H9 (cell line): Measurements from ENCODE around the gene UBE4B. TPM values are rescaled to one million over a fixed set of nuclear protein-coding genes. Genes with fewer than 3 reads are reported as not detected.
A peak's percentile ranks its signal among the peaks of the same experiment; 100 is the strongest.

Source experiments
- DNase-seq: peaks from one replicate; pipeline ENCODE4 v3.0.0-alpha.2; 2017
- H2AFZ ChIP-seq: one replicate; pipeline ENCODE4 v1.6.1; 2013; ENCODE audit warnings: mild to moderate bottlenecking, low read length, control low read depth, moderate library complexity
- H2AK5ac ChIP-seq: 2 replicates; pipeline ENCODE4 v1.6.1; 2013; ENCODE audit warnings: low read length, control low read depth, mixed read lengths; ENCODE audit not compliant: insufficient read length
- H2BK120ac ChIP-seq: one replicate; pipeline ENCODE4 v1.6.1; 2013; ENCODE audit warnings: low read depth, mild to moderate bottlenecking, low read length, control low read depth, inconsistent platforms; ENCODE audit not compliant: poor library complexity, severe bottlenecking
- H2BK12ac ChIP-seq: 2 replicates; pipeline ENCODE4 v1.6.1; 2013; ENCODE audit warnings: low read length, control low read depth, mixed read lengths, low read depth; ENCODE audit not compliant: insufficient read length
- H2BK15ac ChIP-seq: 2 replicates; pipeline ENCODE4 v1.6.1; 2013; ENCODE audit warnings: low read depth, low read length, control low read depth
- H2BK20ac ChIP-seq: one replicate; pipeline ENCODE4 v1.6.1; 2013; ENCODE audit warnings: low read depth, mild to moderate bottlenecking, low read length, control low read depth, inconsistent platforms; ENCODE audit not compliant: poor library complexity, severe bottlenecking
- H2BK5ac ChIP-seq: 2 replicates; pipeline ENCODE4 v1.6.1; 2013; ENCODE audit warnings: low read length, control low read depth, mixed read lengths; ENCODE audit not compliant: insufficient read length
- H3K14ac ChIP-seq: 2 replicates; pipeline ENCODE4 v1.6.1; 2013; ENCODE audit warnings: low read length, control low read depth; ENCODE audit not compliant: insufficient read depth
- H3K18ac ChIP-seq: 2 replicates; pipeline ENCODE4 v1.6.1; 2013; ENCODE audit warnings: low read depth, mild to moderate bottlenecking, mixed read lengths, low read length, control low read depth; ENCODE audit not compliant: insufficient read length
- H3K23ac ChIP-seq: 2 replicates; pipeline ENCODE4 v1.6.1; 2013; ENCODE audit warnings: low read length, control low read depth, mixed read lengths, low read depth; ENCODE audit not compliant: insufficient read length
- H3K23me2 ChIP-seq: 2 replicates; pipeline ENCODE4 v1.6.1; 2013; ENCODE audit warnings: low read depth, mild to moderate bottlenecking, mixed read lengths, low read length, control low read depth; ENCODE audit not compliant: insufficient read length, poor library complexity, severe bottlenecking
- H3K27ac ChIP-seq: 2 replicates; pipeline ENCODE4 v1.5.1; 2013; ENCODE audit warnings: low read length, control low read depth, mixed read lengths, low read depth; ENCODE audit not compliant: insufficient read length
- H3K27me3 ChIP-seq: 2 replicates; pipeline ENCODE4 v1.6.1; 2013; ENCODE audit warnings: low read length, control low read depth, inconsistent platforms; ENCODE audit not compliant: insufficient read depth
- H3K4ac ChIP-seq: 2 replicates; pipeline ENCODE4 v1.6.1; 2013; ENCODE audit warnings: low read depth, mild to moderate bottlenecking, control low read depth, inconsistent platforms, low read length, moderate library complexity
- H3K4me1 ChIP-seq: 2 replicates; pipeline ENCODE4 v1.6.1; 2013; ENCODE audit warnings: low read length, control low read depth, inconsistent platforms; ENCODE audit not compliant: insufficient read depth
- H3K4me2 ChIP-seq: 2 replicates; pipeline ENCODE4 v1.6.1; 2013; ENCODE audit warnings: low read length, control low read depth, mixed read lengths; ENCODE audit not compliant: insufficient read length, insufficient read depth
- H3K56ac ChIP-seq: 2 replicates; pipeline ENCODE4 v1.6.1; 2013; ENCODE audit warnings: low read depth, mild to moderate bottlenecking, mixed read lengths, low read length, control low read depth; ENCODE audit not compliant: insufficient read length
- H3K79me1 ChIP-seq: 2 replicates; pipeline ENCODE4 v1.6.1; 2013; ENCODE audit warnings: low read depth, mild to moderate bottlenecking, moderate library complexity, low read length, control low read depth, inconsistent platforms; ENCODE audit not compliant: insufficient read depth, poor library complexity, severe bottlenecking
- H3K79me2 ChIP-seq: 2 replicates; pipeline ENCODE4 v1.6.1; 2013; ENCODE audit warnings: low read length, control low read depth, inconsistent platforms; ENCODE audit not compliant: insufficient read depth
- H3K9ac ChIP-seq: 2 replicates; pipeline ENCODE4 v1.6.1; 2013; ENCODE audit warnings: low read length, control low read depth, mixed read lengths; ENCODE audit not compliant: insufficient read length; ENCODE audit errors: extremely low read depth
- H3K9me3 ChIP-seq: one replicate; pipeline ENCODE4 v1.6.1; 2013; ENCODE audit warnings: low read depth, low read length, inconsistent platforms; ENCODE audit not compliant: control insufficient read depth
- H3T11ph ChIP-seq: one replicate; pipeline ENCODE4 v1.6.1; 2013; ENCODE audit warnings: mild to moderate bottlenecking, low read length, control low read depth, inconsistent platforms
- H4K20me1 ChIP-seq: one replicate; pipeline ENCODE4 v1.6.1; 2013; ENCODE audit not compliant: control insufficient read depth, insufficient read length, insufficient read depth
- H4K5ac ChIP-seq: 2 replicates; pipeline ENCODE4 v1.6.1; 2013; ENCODE audit warnings: low read depth, mild to moderate bottlenecking, mixed read lengths, low read length, control low read depth; ENCODE audit not compliant: insufficient read length
- H4K8ac ChIP-seq: replicated peaks from 2 replicates; pipeline ENCODE4 v1.6.1; 2013; ENCODE audit warnings: low read length, control low read depth, mixed read lengths, low read depth; ENCODE audit not compliant: insufficient read length
- H4K91ac ChIP-seq: 2 replicates; pipeline ENCODE4 v1.6.1; 2013; ENCODE audit warnings: low read depth, mild to moderate bottlenecking, moderate library complexity, mixed read lengths, low read length, control low read depth; ENCODE audit not compliant: insufficient read length
- H3K27ac Mint-ChIP-seq, 3 experiments: 2 replicates in 2 of 3; 3 replicates in 1 of 3; pipeline ENCODE4 v1.8.0; 2020 to 2021; ENCODE audit warnings: mixed read lengths in 3 of 3, mild to moderate bottlenecking in 1 of 3, moderate library complexity in 1 of 3
- H3K27me3 Mint-ChIP-seq: 2 replicates; pipeline ENCODE4 v1.8.0; 2021; ENCODE audit warnings: low read depth, mild to moderate bottlenecking, moderate library complexity, mixed read lengths
- H3K36me3 Mint-ChIP-seq, 3 experiments: 2 replicates in 2 of 3; 3 replicates in 1 of 3; pipeline ENCODE4 v1.8.0; 2020 to 2021; ENCODE audit warnings: low read depth in 3 of 3, mixed read lengths in 3 of 3; ENCODE audit not compliant: insufficient read depth in 1 of 3
- H3K4me1 Mint-ChIP-seq, 2 experiments: 2 replicates each; pipeline ENCODE4 v1.8.0; 2020; ENCODE audit warnings: mixed read lengths in 2 of 2
- H3K4me3 Mint-ChIP-seq, 2 experiments: 2 replicates in 1 of 2; 3 replicates in 1 of 2; pipeline ENCODE4 v1.8.0; 2020 to 2021; ENCODE audit warnings: mild to moderate bottlenecking in 2 of 2, mixed read lengths in 2 of 2, moderate library complexity in 1 of 2
- H3K9me3 Mint-ChIP-seq, 2 experiments: 2 replicates in 1 of 2; 3 replicates in 1 of 2; pipeline ENCODE4 v1.8.0; 2020; ENCODE audit warnings: mild to moderate bottlenecking in 2 of 2, mixed read lengths in 2 of 2, moderate library complexity in 1 of 2
- WGBS: extraction: QIAGEN DNeasy Blood & Tissue Kit; methylation state at CpG from one replicate; pipeline ENCODE4 v1.1.7; 2013; ENCODE audit warnings: missing lambda C conversion rate, low lambda C conversion rate, mixed read lengths; ENCODE audit not compliant: insufficient read length; ENCODE audit errors: extremely low coverage; 5-methylcytosine and 5-hydroxymethylcytosine counted together
- total RNA-seq: library from RNA; stranded (reverse); gene quantifications from 2 replicates; pipeline ENCODE4 v1.2.1, GENCODE V29; 2021
- TF ChIP-seq, protein P1 (sequence below): fragments of 200-600 bp; sonication (generic); conservative IDR thresholded peaks from 3 replicates; pipeline ENCODE4 v1.8.0; 2021; ENCODE audit warnings: antibody characterized with exemption, mild to moderate bottlenecking

Gene UBE4B
- total RNA-seq, 1 experiment from 2014 or later = 67.6 TPM

- H4K91ac ChIP-seq = no peak overlapping the region
These were observed 13.8 kb downstream of the UBE4B start for GRCh38 chr1:10046356-10047085.

More at GRCh38 chr1:10046356-10047085, 13.8 kb downstream of the UBE4B start:
- no peaks in the 10 kb centered on the region for H3K9me3 Mint-ChIP-seq
- H3K23me2 ChIP-seq = no peaks in the 10 kb centered on the region
- no peak overlapping the region for H2BK5ac ChIP-seq
- H3K14ac ChIP-seq = no peak overlapping the region
- H3K18ac ChIP-seq = no peak overlapping the region
- H3K4me2 ChIP-seq = no peak overlapping the region
- no peak overlapping the region for H2BK120ac ChIP-seq
- H2BK20ac ChIP-seq = no peak overlapping the region
- peak overlapping the region; percentile 10 for H2BK12ac ChIP-seq
- peaks cover 24 to 26% of the 10 kb centered on the region in 2 experiments for H3K4me1 Mint-ChIP-seq
- H3K4me3 Mint-ChIP-seq = no peak overlapping the region
- DNase-seq = no peak
- no peaks in the 10 kb centered on the region for H3K27me3 ChIP-seq
- H4K20me1 ChIP-seq = no peaks in the 10 kb centered on the region
- no peak overlapping the region for H2AFZ ChIP-seq
- H3K27ac ChIP-seq = no peak overlapping the region
- peak overlapping the region in 2 of 3 experiments; percentile 40 to 85; a peak in 6 of 7 replicates for H3K27ac Mint-ChIP-seq
- H3K79me1 ChIP-seq = peaks cover 15% of the 10 kb centered on the region
- no peak overlapping the region for H2BK15ac ChIP-seq
- H2AK5ac ChIP-seq = no peak overlapping the region
- H3K79me2 ChIP-seq = peaks cover 28% of the 10 kb centered on the region; the same call in 1 of the 2 replicates
- no peaks in the 10 kb centered on the region for H3K9me3 ChIP-seq
- peaks cover 7 to 20% (median 17%) of the 10 kb centered on the region in 3 experiments; a peak in 6 of 7 replicates for H3K36me3 Mint-ChIP-seq
- H3K56ac ChIP-seq = no peak overlapping the region
- H3K9ac ChIP-seq = no peak overlapping the region
- no peak overlapping the region for H3T11ph ChIP-seq
- 0 out of 2 replicates have a peak, but pooled peaks cover 9% of the 10 kb centered on the region for H3K4me1 ChIP-seq
- no peak overlapping the region for H4K5ac ChIP-seq
- H3K27me3 Mint-ChIP-seq = no peaks in the 10 kb centered on the region
- no peak overlapping the region for H3K23ac ChIP-seq
- no peak overlapping the region for H3K4ac ChIP-seq
- TF ChIP-seq, protein P1, sequence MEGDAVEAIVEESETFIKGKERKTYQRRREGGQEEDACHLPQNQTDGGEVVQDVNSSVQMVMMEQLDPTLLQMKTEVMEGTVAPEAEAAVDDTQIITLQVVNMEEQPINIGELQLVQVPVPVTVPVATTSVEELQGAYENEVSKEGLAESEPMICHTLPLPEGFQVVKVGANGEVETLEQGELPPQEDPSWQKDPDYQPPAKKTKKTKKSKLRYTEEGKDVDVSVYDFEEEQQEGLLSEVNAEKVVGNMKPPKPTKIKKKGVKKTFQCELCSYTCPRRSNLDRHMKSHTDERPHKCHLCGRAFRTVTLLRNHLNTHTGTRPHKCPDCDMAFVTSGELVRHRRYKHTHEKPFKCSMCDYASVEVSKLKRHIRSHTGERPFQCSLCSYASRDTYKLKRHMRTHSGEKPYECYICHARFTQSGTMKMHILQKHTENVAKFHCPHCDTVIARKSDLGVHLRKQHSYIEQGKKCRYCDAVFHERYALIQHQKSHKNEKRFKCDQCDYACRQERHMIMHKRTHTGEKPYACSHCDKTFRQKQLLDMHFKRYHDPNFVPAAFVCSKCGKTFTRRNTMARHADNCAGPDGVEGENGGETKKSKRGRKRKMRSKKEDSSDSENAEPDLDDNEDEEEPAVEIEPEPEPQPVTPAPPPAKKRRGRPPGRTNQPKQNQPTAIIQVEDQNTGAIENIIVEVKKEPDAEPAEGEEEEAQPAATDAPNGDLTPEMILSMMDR = no peak
- no peak overlapping the region for H4K8ac ChIP-seq
- no CpG with 5 or more reads among the region's 8 CpGs for WGBS
